IPS DF 6.9 (cell line): ENCODE measurements around the gene MOG.
"Not testable (repeated sequence)": the region's sequence is repeated elsewhere in the genome, so short reads cannot be mapped to it uniquely, and the experiment has no call there.

Source experiments
- DNase-seq: peaks from one replicate; pipeline ENCODE4 v3.0.0-alpha.2; 2013; ENCODE audit warnings: low read depth, low spot score
- H3K27ac ChIP-seq: one replicate; pipeline ENCODE4 v1.5.1; 2013; ENCODE audit warnings: low read length, control low read depth
- H3K27me3 ChIP-seq: 2 replicates; pipeline ENCODE4 v1.6.1; 2013; ENCODE audit warnings: mild to moderate bottlenecking, low read length; ENCODE audit not compliant: control insufficient read depth, insufficient read depth
- H3K36me3 ChIP-seq: 2 replicates; pipeline ENCODE4 v1.6.1; 2013; ENCODE audit warnings: low read length; ENCODE audit not compliant: control insufficient read depth, insufficient read depth
- H3K4me1 ChIP-seq: 2 replicates; pipeline ENCODE4 v1.6.1; 2013; ENCODE audit warnings: low read length; ENCODE audit not compliant: control insufficient read depth, insufficient read depth
- H3K4me3 ChIP-seq: 2 replicates; pipeline ENCODE4 v1.5.1; 2013; ENCODE audit warnings: mild to moderate bottlenecking, low read length
- H3K9me3 ChIP-seq: 2 replicates; pipeline ENCODE4 v1.6.1; 2013; ENCODE audit warnings: low read length, inconsistent platforms; ENCODE audit not compliant: control insufficient read depth, insufficient read depth
- WGBS: extraction: QIAGEN DNeasy Blood & Tissue Kit; methylation state at CpG from one replicate; pipeline ENCODE4 v1.1.7; 2013; ENCODE audit warnings: mixed read lengths, missing lambda C conversion rate; ENCODE audit not compliant: insufficient read length, insufficient coverage; 5-methylcytosine and 5-hydroxymethylcytosine counted together

MOG gene

GRCh38 chr6:29661502-29662141 is 4.7 kb downstream of the MOG start:
- H3K36me3 ChIP-seq, H3K4me1 ChIP-seq, H3K9me3 ChIP-seq, H3K4me3 ChIP-seq, H3K27me3 ChIP-seq: not testable (repeated sequence)
- H3K27ac ChIP-seq, result peak overlapping the region; percentile 49
- peak; percentile 80 for DNase-seq
- WGBS, result no CpG with 5 or more reads among the region's 14 CpGs

GRCh38 chr6:29663300-29664042 is 6.6 kb downstream of the MOG start:
- no peak overlapping the region for H3K27ac ChIP-seq
- H3K4me1 ChIP-seq, result peaks cover 7% of the 10 kb centered on the region; the same call in 1 of the 2 replicates
- DNase-seq, result no peak
- no CpG with 5 or more reads among the region's 5 CpGs for WGBS
- H3K27me3 ChIP-seq, result no peaks in the 10 kb centered on the region
- no peaks in the 10 kb centered on the region for H3K36me3 ChIP-seq
- H3K9me3 ChIP-seq, result no peaks in the 10 kb centered on the region
- H3K4me3 ChIP-seq, result no peak overlapping the region

- H3K27me3 ChIP-seq, result no peaks in the 10 kb centered on the region
- no peaks in the 10 kb centered on the region for H3K36me3 ChIP-seq
- H3K4me3 ChIP-seq, result no peak overlapping the region
- H3K4me1 ChIP-seq, result peaks cover 9% of the 10 kb centered on the region
- peak overlapping the region; percentile 75 for H3K27ac ChIP-seq
- WGBS, result no CpG with 5 or more reads among the region's 8 CpGs
- DNase-seq, result no peak
- H3K9me3 ChIP-seq, result no peaks in the 10 kb centered on the region
These were observed 9.3 kb downstream of the MOG start for GRCh38 chr6:29665942-29666825.

- Histone ChIP-seq H3K36me3 (no peaks in the 10 kb centered on the region), H3K4me3 (no peak overlapping the region), H3K27ac (peak overlapping the region; percentile 75), H3K4me1 (peaks cover 9% of the 10 kb centered on the region), H3K9me3 (no peaks in the 10 kb centered on the region), H3K27me3 (no peaks in the 10 kb centered on the region)
- whole genome bisulfite sequencing, result no CpG with 5 or more reads among the region's 1 CpG
- no peak for DNase-seq
These were observed 9.9 kb downstream of the MOG start for GRCh38 chr6:29666826-29667130.

DNA sequence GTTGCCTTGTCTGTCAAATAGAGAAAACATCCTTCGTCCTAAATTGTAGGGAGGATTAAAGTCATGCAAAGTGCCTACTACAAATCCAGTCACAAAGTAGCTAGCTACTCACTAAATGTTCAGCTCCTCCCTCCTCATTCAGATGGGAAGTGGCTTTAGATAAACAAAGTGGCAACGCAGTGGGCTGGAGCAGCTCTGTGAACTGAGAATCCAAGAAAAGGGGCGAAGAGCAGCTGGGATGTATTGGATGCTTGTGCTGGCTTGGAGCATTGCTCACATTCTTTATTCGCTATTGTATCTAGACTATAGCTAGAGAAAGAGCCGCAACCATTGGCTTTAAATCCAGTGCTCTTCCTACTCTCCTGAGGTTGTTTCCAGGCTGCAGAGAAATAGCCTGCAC is 10.3 kb downstream of the MOG start:
- Histone ChIP-seq H3K36me3 (no peaks in the 10 kb centered on the region), H3K9me3 (no peaks in the 10 kb centered on the region), H3K4me3 (no peak overlapping the region), H3K27ac (peak overlapping the region; percentile 75), H3K27me3 (no peaks in the 10 kb centered on the region), H3K4me1 (peaks cover 9% of the 10 kb centered on the region)
- no peak for DNase-seq
- no CpG with 5 or more reads among the region's 5 CpGs for WGBS

DNA sequence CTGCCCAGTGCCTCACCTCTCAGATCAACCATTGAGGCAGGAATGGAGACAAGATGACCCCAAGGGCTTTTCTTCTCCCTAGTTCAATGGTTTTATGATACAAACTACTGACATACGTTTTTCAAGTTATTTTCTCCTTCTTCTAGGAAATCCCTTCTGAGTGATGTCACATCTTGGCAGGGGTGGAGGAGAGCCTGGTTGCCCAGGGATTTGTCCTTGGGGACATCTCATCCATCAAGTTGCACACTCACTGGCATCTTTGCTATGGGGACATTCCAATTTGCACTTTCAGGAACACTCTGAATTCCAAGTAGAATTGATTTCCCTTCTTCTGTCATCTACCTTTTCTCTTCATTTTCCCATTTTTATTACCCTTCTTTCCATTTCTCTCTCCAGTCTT is 14.1 kb downstream of the MOG start:
- WGBS, result no CpG with 5 or more reads among the region's 1 CpG
- DNase-seq, result no peak

GRCh38 chr6:29672116-29672515 is 15.2 kb downstream of the MOG start:
- DNase-seq, H3K9me3 ChIP-seq, H3K4me3 ChIP-seq, H3K27ac ChIP-seq, H3K27me3 ChIP-seq, H3K4me1 ChIP-seq, H3K36me3 ChIP-seq: not testable (repeated sequence)
- no CpG with 5 or more reads among the region's 5 CpGs for WGBS

More for the DNA sequence above, 14.1 kb downstream of the MOG start:
- peaks cover 5% of the 10 kb centered on the region for H3K4me1 ChIP-seq
- no peak overlapping the region for H3K27ac ChIP-seq
- H3K36me3 ChIP-seq, result no peaks in the 10 kb centered on the region
- no peaks in the 10 kb centered on the region for H3K9me3 ChIP-seq
- no peak overlapping the region for H3K4me3 ChIP-seq
- H3K27me3 ChIP-seq, result no peaks in the 10 kb centered on the region

DNA sequence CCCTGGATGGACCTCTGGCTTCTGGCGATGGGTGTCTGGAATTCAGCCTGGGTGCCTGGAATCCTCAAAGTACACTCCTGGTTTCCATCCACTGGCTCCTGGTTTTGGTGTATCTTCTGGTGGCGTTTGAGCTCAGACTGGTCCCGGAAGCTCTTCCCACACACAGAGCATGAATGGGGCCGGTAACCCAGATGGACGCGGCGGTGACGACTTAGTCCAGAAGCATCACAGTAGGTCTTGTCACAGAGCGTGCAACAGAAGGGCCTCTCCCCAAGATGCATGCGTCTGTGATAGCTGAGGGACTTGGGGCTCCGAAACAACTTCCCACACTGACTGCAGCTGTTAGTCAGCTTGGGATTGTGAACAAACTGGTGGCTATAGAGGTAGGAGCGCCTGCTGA is 16.3 kb downstream of the MOG start:
- WGBS, result no CpG with 5 or more reads among the region's 12 CpGs
- Histone ChIP-seq H3K27me3 (no peaks in the 10 kb centered on the region), H3K27ac (no peak overlapping the region), H3K4me1 (peaks cover 3% of the 10 kb centered on the region), H3K36me3 (no peaks in the 10 kb centered on the region), H3K4me3 (no peak overlapping the region), H3K9me3 (no peaks in the 10 kb centered on the region)
- no peak for DNase-seq

DNA sequence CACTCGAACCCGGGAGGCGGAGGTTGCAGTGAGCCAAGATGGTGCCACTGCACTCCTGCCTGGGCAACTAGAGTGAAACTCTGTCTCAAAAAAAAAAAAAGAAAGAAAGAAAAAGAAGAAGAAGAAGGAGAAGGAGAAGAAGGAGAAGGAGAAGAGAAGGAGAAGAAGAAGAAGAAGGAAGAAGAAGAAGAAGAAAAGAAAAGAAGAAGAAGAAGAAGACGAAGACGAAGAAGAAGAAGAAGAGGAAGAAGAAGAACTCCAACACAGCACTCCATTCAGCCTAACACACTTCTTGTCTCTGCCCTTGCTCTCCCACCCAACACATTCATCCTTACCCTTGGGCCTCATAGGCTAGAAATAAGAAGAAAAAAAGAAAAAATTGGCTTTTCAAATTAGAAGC is 17.1 kb downstream of the MOG start:
- Histone ChIP-seq H3K27me3 (no peaks in the 10 kb centered on the region), H3K27ac (no peak overlapping the region), H3K4me3 (no peak overlapping the region), H3K9me3 (no peaks in the 10 kb centered on the region), H3K36me3 (no peaks in the 10 kb centered on the region), H3K4me1 (peaks cover 2% of the 10 kb centered on the region; the same call in 1 of the 2 replicates)
- no peak for DNase-seq
- no CpG with 5 or more reads among the region's 5 CpGs for WGBS

DNA sequence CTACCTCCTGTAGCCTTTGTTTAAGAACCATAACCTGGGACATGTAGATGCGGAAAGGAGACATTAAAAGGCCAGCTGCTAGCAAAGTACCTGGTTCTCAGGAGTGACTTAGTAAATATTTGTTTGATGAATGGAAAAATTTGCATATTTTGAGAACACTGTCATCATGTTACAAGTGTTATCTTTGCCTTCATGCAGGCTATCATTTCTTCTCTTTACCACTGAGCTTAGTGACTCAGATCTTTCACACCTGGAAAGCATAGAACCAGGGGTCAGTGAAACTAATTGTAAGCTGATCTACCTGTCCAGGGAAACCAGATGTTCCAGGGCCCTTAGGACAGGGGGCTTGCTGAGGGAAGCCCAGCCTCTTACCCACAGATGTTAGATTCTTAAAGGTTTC is 18.7 kb downstream of the MOG start:
- WGBS, result no CpG with 5 or more reads among the region's 1 CpG
- H3K4me1 ChIP-seq, result peaks cover 2% of the 10 kb centered on the region; the same call in 1 of the 2 replicates
- no peak overlapping the region for H3K27ac ChIP-seq
- no peak for DNase-seq
- H3K4me3 ChIP-seq, result no peak overlapping the region
- no peaks in the 10 kb centered on the region for H3K27me3 ChIP-seq
- H3K9me3 ChIP-seq, result no peaks in the 10 kb centered on the region
- no peaks in the 10 kb centered on the region for H3K36me3 ChIP-seq
